OCI-LY1 (cell line): Measurements from ENCODE around the gene DEGS2.

ENCODE experiments used
- H2AFZ ChIP-seq: fragments of 200-600 bp; sonication (generic), shearing (Covaris generic); 2 replicates; pipeline ENCODE4 v1.6.0; 2014; ENCODE audit warnings: antibody characterized with exemption, mild to moderate bottlenecking, low read length
- H3F3A ChIP-seq: fragments of 200-600 bp; sonication (generic), shearing (Covaris generic); 2 replicates; pipeline ENCODE4 v1.6.0; 2014; ENCODE audit warnings: mild to moderate bottlenecking, antibody characterized with exemption, low read length, moderate library complexity; ENCODE audit not compliant: insufficient read depth
- H3K27ac ChIP-seq: fragments of 200-600 bp; sonication (generic); 2 replicates; pipeline ENCODE4 v1.5.1; 2014; ENCODE audit warnings: low read length, mixed run types, mild to moderate bottlenecking, low read depth; ENCODE audit not compliant: poor library complexity, severe bottlenecking
- H3K27me3 ChIP-seq: fragments of 200-600 bp; sonication (generic); 2 replicates; pipeline ENCODE4 v1.6.0; 2014; ENCODE audit warnings: antibody characterized with exemption, mild to moderate bottlenecking, low read length, moderate library complexity; ENCODE audit not compliant: insufficient read depth
- H3K36me3 ChIP-seq: fragments of 200-600 bp; sonication (generic); 2 replicates; pipeline ENCODE4 v1.6.1; 2014; ENCODE audit warnings: mild to moderate bottlenecking, antibody characterized with exemption, low read length, moderate library complexity, mixed read lengths; ENCODE audit not compliant: insufficient read depth
- H3K4me1 ChIP-seq: fragments of 200-600 bp; sonication (generic); 2 replicates; pipeline ENCODE4 v1.5.1; 2014; ENCODE audit warnings: mild to moderate bottlenecking, low read length, moderate library complexity; ENCODE audit not compliant: insufficient read depth, severe bottlenecking
- H3K4me2 ChIP-seq: fragments of 200-600 bp; sonication (generic), shearing (Covaris generic); 2 replicates; pipeline ENCODE4 v1.6.1; 2014; ENCODE audit warnings: low read length
- H3K4me3 ChIP-seq: fragments of 200-600 bp; sonication (generic); 2 replicates; pipeline ENCODE4 v1.5.1; 2014; ENCODE audit warnings: low read length, low read depth, mild to moderate bottlenecking, mixed read lengths; ENCODE audit not compliant: poor library complexity, severe bottlenecking
- H3K79me2 ChIP-seq: fragments of 200-600 bp; shearing (Covaris generic); 2 replicates; pipeline ENCODE4 v1.6.1; 2016; ENCODE audit warnings: mixed run types, low read length, mixed read lengths; ENCODE audit not compliant: insufficient read depth
- H3K9ac ChIP-seq: fragments of 200-600 bp; sonication (generic), shearing (Covaris generic); 2 replicates; pipeline ENCODE4 v1.6.1; 2014; ENCODE audit warnings: mild to moderate bottlenecking, low read length, mixed read lengths
- H3K9me2 ChIP-seq: fragments of 200-600 bp; sonication (generic), shearing (Covaris generic); 2 replicates; pipeline ENCODE4 v1.6.1; 2014; ENCODE audit warnings: low read depth, mild to moderate bottlenecking, low read length, mixed read lengths
- H3K9me3 ChIP-seq: fragments of 200-600 bp; shearing (Covaris generic); 2 replicates; pipeline ENCODE4 v1.6.1; 2014; ENCODE audit warnings: low read length, mixed read lengths
- H4K20me1 ChIP-seq: fragments of 200-600 bp; sonication (generic), shearing (Covaris generic); 2 replicates; pipeline ENCODE4 v1.6.0; 2016; ENCODE audit warnings: mild to moderate bottlenecking, low read length; ENCODE audit not compliant: insufficient read depth
- EZH2 ChIP-seq: fragments of 200-600 bp; sonication (generic), shearing (Covaris generic); IDR thresholded peaks from 2 replicates; pipeline ENCODE4 v1.8.0; 2017; ENCODE audit warnings: borderline replicate concordance, mixed run types, mild to moderate bottlenecking, antibody characterized with exemption, low read length, moderate library complexity, mixed read lengths
- TF ChIP-seq, protein P1 (sequence below): fragments of 200-600 bp; sonication (generic), shearing (Covaris generic); IDR thresholded peaks from 2 replicates; pipeline ENCODE4 v1.5.1; 2017; ENCODE audit warnings: mild to moderate bottlenecking, antibody characterized with exemption, low read length, moderate library complexity, mixed read lengths

The DEGS2 gene

DNA sequence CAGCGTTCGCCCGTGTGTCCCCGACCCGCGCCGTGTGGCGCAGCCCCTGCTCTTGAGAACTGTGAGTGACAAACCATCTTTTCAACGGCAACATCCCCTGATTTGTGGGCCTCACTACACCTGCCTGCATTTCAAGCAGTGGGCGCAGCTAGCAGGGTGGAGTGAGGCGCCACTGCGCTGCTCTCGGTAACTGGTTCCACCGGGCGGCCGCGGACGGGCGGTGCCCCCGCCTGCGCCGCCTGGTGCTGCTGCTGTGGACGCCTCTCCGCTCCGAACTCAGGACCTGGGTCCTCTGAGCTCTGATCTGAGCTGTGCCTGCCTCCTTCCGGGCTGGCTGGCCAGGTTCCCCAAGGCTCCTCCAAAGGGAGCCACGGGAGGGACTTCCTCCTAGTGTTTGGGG, 5.9 kb upstream of the DEGS2 start:
- no peak overlapping the region for H3K9ac ChIP-seq
- H3K9me2 ChIP-seq, result no peaks in the 10 kb centered on the region
- H3K4me2 ChIP-seq, result no peak overlapping the region
- H3K36me3 ChIP-seq, result no peaks in the 10 kb centered on the region
- no peaks in the 10 kb centered on the region for H4K20me1 ChIP-seq
- no peaks in the 10 kb centered on the region for H3F3A ChIP-seq
- H3K9me3 ChIP-seq, result no peaks in the 10 kb centered on the region
- peaks cover 7% of the 10 kb centered on the region for H3K4me1 ChIP-seq
- H3K4me3 ChIP-seq, result no peak overlapping the region
- H3K27me3 ChIP-seq, result 0 out of 2 replicates have a peak, but pooled peaks cover 5% of the 10 kb centered on the region
- no peak overlapping the region for H2AFZ ChIP-seq
- TF ChIP-seq, protein P1, sequence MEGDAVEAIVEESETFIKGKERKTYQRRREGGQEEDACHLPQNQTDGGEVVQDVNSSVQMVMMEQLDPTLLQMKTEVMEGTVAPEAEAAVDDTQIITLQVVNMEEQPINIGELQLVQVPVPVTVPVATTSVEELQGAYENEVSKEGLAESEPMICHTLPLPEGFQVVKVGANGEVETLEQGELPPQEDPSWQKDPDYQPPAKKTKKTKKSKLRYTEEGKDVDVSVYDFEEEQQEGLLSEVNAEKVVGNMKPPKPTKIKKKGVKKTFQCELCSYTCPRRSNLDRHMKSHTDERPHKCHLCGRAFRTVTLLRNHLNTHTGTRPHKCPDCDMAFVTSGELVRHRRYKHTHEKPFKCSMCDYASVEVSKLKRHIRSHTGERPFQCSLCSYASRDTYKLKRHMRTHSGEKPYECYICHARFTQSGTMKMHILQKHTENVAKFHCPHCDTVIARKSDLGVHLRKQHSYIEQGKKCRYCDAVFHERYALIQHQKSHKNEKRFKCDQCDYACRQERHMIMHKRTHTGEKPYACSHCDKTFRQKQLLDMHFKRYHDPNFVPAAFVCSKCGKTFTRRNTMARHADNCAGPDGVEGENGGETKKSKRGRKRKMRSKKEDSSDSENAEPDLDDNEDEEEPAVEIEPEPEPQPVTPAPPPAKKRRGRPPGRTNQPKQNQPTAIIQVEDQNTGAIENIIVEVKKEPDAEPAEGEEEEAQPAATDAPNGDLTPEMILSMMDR, result no peak
- TF ChIP-seq EZH2, result no peak
- no peak overlapping the region for H3K27ac ChIP-seq
- no peaks in the 10 kb centered on the region for H3K79me2 ChIP-seq

DNA sequence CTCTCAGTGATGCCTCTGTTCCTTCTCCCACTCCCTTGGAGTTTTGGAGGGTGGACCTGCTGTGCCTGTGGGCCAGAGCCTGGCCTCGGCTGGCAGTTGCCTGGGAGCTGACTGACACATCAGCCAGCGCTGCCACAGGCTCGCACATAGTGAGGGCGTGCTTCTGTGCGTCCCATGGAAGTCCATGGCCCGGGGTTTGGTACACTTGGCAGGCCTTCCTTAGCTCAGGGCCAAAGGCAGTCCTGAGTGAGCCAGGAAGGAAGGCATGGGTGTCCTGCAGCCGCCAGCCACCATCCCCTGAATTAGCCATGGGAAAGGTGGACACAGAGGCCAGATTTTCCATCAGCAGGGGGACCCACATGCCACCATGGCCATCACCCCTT, 1.1 kb upstream of the DEGS2 start:
- Histone ChIP-seq H3K9ac (no peak overlapping the region), H4K20me1 (no peaks in the 10 kb centered on the region), H3K4me1 (peaks cover 27% of the 10 kb centered on the region), H3K9me3 (no peaks in the 10 kb centered on the region), H3K79me2 (no peaks in the 10 kb centered on the region), H3K27me3 (peaks cover 5% of the 10 kb centered on the region; the same call in 1 of the 2 replicates), H3K4me2 (no peak overlapping the region), H3K36me3 (no peaks in the 10 kb centered on the region), H2AFZ (no peak overlapping the region), H3K9me2 (no peaks in the 10 kb centered on the region), H3F3A (no peaks in the 10 kb centered on the region; the same call in 1 of the 2 replicates), H3K4me3 (no peak overlapping the region), H3K27ac (no peak overlapping the region)
- TF ChIP-seq EZH2, result no peak
- TF ChIP-seq, protein P1, result no peak

DNA sequence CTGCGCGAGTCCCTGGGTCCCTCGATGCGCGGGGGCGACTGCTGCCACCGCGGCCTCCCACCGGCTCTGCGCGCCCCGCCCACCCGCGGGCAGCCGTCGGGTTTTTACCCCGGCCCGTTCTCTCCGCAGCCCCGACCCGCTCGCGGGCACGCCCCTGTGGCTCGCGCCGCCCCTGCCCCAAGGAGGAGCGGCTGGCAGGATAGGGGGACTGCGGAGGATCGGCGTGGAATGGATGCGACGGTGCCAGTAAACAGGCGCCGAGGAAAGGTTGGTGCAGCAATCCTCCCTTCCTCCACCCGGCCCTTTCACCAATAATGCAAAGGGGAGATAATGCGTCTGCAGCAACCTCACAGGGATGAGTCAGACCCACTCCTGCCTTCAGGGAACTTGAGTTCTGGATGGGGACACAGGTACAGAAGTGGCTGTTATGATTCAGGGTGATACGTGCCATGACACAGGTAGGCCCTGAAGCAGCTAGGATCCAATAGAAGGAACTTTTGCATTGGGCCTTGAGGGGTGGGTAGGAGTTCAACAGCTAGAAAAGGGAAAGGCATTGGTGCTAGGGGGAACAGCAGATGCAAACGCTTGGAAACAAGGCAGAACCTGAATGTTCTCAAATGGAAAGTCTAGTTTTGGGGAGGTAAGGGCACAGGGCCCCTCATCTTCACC, 554 bp upstream of the DEGS2 start:
- no peaks in the 10 kb centered on the region for H3K9me2 ChIP-seq
- no peak overlapping the region for H2AFZ ChIP-seq
- H3K27ac ChIP-seq, result no peak overlapping the region
- H3K27me3 ChIP-seq, result peaks cover 2% of the 10 kb centered on the region; the same call in 1 of the 2 replicates
- TF ChIP-seq, protein P1, result no peak
- no peak for TF ChIP-seq EZH2
- peak overlapping the region; percentile 96 for H3K4me2 ChIP-seq
- H3K9ac ChIP-seq, result no peak overlapping the region
- H3K9me3 ChIP-seq, result no peaks in the 10 kb centered on the region
- H3K4me3 ChIP-seq, result peak overlapping the region; percentile 69
- H3K4me1 ChIP-seq, result peaks cover 30% of the 10 kb centered on the region
- H3F3A ChIP-seq, result no peaks in the 10 kb centered on the region; the same call in 1 of the 2 replicates
- no peaks in the 10 kb centered on the region for H4K20me1 ChIP-seq
- no peaks in the 10 kb centered on the region for H3K79me2 ChIP-seq
- peaks cover under 1% of the 10 kb centered on the region; the same call in 1 of the 2 replicates for H3K36me3 ChIP-seq
